Measurements from ENCODE around the gene PMEPA1. TPM values are rescaled to one million over a fixed set of nuclear protein-coding genes. Genes with fewer than 3 reads are reported as not detected.

The PMEPA1 gene
- total RNA-seq, 1 experiment from 2014 or later, result 1,302 TPM

GRCh38 chr20:57685146-57685758 is 24.6 kb downstream of the PMEPA1 start:
- Mint-ChIP-seq H3K9me3 (ENCODE audit: low read depth, unreplicated experiment) (no peaks in the 10 kb centered on the region), H3K36me3 (ENCODE audit: insufficient read depth, unreplicated experiment) (peaks cover 100% of the 10 kb centered on the region), H3K27me3 (ENCODE audit: unreplicated experiment) (no peaks in the 10 kb centered on the region), H3K27ac (ENCODE audit: unreplicated experiment) (peak overlapping the region; percentile 97), H3K4me3 (ENCODE audit: low read depth, unreplicated experiment) (peak overlapping the region; percentile 88), H3K4me1 (ENCODE audit: low read depth, unreplicated experiment) (peaks cover 99% of the 10 kb centered on the region)
- CTCF ChIA-PET, result no interaction called here
- no TSS peak for BruUV-seq (replicated peaks)
- intact Hi-C loops (cut with micrococcal nuclease; ENCODE audit: unreplicated experiment), result no loop called here
- no peak for TF ChIP-seq CTCF (IDR thresholded peaks at IDR 0.05; ENCODE audit: unreplicated experiment)
- no peak for DNase-seq

DNA sequence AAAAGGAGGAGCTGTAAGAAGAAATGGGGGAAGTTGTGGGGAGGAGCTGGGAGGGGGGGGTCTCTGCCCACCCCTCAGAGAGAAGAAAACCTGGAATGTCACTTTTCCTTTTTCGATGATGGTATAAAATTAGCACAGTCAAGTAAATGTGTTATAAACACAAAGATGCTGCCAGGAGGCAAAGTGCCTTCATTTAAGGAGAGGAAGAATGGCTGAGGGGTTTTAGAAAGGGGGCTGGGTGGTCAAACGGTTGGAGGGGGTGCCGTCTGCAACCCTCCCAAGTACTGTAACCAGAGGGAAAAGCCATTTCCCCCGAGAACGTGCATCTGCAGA is 25.0 kb downstream of the PMEPA1 start:
- no peak for TF ChIP-seq CTCF (IDR thresholded peaks at IDR 0.05; ENCODE audit: unreplicated experiment)
- no peaks in the 10 kb centered on the region for H3K27me3 Mint-ChIP-seq (ENCODE audit: unreplicated experiment)
- H3K27ac Mint-ChIP-seq (ENCODE audit: unreplicated experiment), result peak overlapping the region; percentile 97
- no TSS peak for BruUV-seq (replicated peaks)
- peak overlapping the region; percentile 88 for H3K4me3 Mint-ChIP-seq (ENCODE audit: low read depth, unreplicated experiment)
- no peak for DNase-seq
- peaks cover 99% of the 10 kb centered on the region for H3K4me1 Mint-ChIP-seq (ENCODE audit: low read depth, unreplicated experiment)
- CTCF ChIA-PET, result no interaction called here
- H3K36me3 Mint-ChIP-seq (ENCODE audit: insufficient read depth, unreplicated experiment), result peaks cover 100% of the 10 kb centered on the region
- intact Hi-C loops (cut with micrococcal nuclease; ENCODE audit: unreplicated experiment), result no loop called here
- no peaks in the 10 kb centered on the region for H3K9me3 Mint-ChIP-seq (ENCODE audit: low read depth, unreplicated experiment)

DNA sequence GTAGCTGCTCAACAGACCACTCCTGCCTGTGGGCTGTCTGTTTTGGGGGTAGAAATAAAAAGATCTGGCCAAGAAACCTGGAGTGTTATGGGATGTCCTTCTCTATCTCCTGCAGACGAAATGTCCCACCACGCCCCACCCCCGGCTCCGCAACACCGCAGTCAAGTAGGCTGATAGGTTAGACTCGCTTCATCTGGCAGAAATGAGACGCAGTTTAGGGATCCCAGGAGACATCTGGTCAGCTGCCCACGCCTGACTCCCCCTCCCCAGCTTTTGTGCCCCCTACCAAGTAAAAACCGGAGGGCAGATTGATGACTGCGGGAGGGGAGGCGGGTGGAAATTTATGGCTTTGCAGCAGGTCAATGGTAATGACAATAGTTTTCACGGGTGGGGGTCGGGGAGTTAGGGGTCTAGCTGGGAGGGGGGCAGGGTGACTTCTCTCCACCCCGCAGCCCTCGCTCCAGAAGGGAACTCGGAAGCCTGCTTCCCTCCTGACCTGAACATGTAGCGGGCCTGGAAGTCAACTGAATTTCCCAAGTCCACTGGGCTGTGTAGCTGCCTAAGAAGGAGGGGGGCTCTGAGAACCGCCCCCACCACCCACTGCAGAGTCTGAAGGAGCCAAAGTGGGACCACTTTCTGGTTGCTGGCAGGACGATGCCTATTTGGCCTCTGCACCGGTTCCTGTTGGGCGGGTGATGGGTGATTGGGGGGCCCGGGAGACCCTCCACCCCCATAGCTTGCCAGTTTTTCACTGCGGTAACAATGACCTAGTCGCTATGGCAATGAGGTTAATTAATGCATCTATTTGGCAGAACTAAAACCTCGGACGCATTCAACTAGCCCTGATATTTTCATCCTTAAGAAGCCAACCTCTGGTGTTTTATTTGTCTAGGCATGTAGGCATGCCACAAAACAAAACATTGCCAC is 25.7 kb downstream of the PMEPA1 start:
- H3K36me3 Mint-ChIP-seq (ENCODE audit: insufficient read depth, unreplicated experiment), result peaks cover 100% of the 10 kb centered on the region
- CTCF ChIA-PET, result interaction anchor here (1.5 kb wide), 1 partner anchor 9 kb away, joined by 6 read pairs; no protein-coding TSS in a partner anchor
- peak overlapping the region; percentile 88 for H3K4me3 Mint-ChIP-seq (ENCODE audit: low read depth, unreplicated experiment)
- no peaks in the 10 kb centered on the region for H3K27me3 Mint-ChIP-seq (ENCODE audit: unreplicated experiment)
- intact Hi-C loops (cut with micrococcal nuclease; ENCODE audit: unreplicated experiment), result no loop called here
- peak overlapping the region; percentile 97 for H3K27ac Mint-ChIP-seq (ENCODE audit: unreplicated experiment)
- no peak for DNase-seq
- H3K4me1 Mint-ChIP-seq (ENCODE audit: low read depth, unreplicated experiment), result peaks cover 99% of the 10 kb centered on the region
- H3K9me3 Mint-ChIP-seq (ENCODE audit: low read depth, unreplicated experiment), result no peaks in the 10 kb centered on the region
- no TSS peak for BruUV-seq (replicated peaks)
- TF ChIP-seq CTCF (IDR thresholded peaks at IDR 0.05; ENCODE audit: unreplicated experiment), result no peak

GRCh38 chr20:57683287-57683686 is 26.5 kb downstream of the PMEPA1 start:
- Mint-ChIP-seq H3K4me3 (ENCODE audit: low read depth, unreplicated experiment) (peak overlapping the region; percentile 88), H3K27ac (ENCODE audit: unreplicated experiment) (peak overlapping the region; percentile 97), H3K4me1 (ENCODE audit: low read depth, unreplicated experiment) (peaks cover 99% of the 10 kb centered on the region), H3K36me3 (ENCODE audit: insufficient read depth, unreplicated experiment) (peaks cover 100% of the 10 kb centered on the region), H3K9me3 (ENCODE audit: low read depth, unreplicated experiment) (no peaks in the 10 kb centered on the region), H3K27me3 (ENCODE audit: unreplicated experiment) (no peaks in the 10 kb centered on the region)
- DNase-seq, result no peak
- CTCF ChIA-PET, result interaction anchor here (1.5 kb wide), 1 partner anchor 10 kb away, joined by 6 read pairs; no protein-coding TSS in a partner anchor
- no TSS peak for BruUV-seq (replicated peaks)
- intact Hi-C loops (cut with micrococcal nuclease; ENCODE audit: unreplicated experiment), result no loop called here
- no peak for TF ChIP-seq CTCF (IDR thresholded peaks at IDR 0.05; ENCODE audit: unreplicated experiment)
